Activated CD8-positive, alpha-beta memory T cell treated with anti-CD3 and anti-CD28 coated beads for 1 hour (primary cell): ENCODE data around the gene TRIO.

Source experiments
- DNase-seq, 2 donors: peaks; one replicate each; pipeline ENCODE4 v3.0.0-alpha.2; 2020; ENCODE audit warnings: low read depth in 1 of 2; ENCODE audit errors: extremely low read depth in 1 of 2

The TRIO gene

DNA sequence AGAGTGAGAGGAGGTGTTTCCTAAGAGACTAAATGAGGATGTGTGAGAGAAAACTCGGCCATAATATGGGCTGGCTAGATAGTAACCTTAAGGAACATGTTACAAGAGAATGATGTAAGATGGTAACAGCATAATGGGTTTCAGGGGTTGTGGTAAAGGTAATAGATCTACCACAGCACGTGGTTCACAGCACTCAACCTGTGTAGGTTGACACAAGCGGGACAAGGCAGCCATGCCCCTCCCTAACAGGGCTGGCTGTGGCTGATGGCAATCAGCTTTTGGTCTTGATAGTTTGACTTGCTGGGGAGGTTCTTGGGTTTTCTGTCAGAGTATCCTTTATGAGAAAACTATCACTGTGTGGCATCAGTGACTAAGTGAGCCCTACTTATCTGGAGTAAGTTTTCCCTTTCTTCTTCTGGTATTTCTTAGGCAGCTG, 138.6 kb downstream of the TRIO start:
- no peak for DNase-seq

DNA sequence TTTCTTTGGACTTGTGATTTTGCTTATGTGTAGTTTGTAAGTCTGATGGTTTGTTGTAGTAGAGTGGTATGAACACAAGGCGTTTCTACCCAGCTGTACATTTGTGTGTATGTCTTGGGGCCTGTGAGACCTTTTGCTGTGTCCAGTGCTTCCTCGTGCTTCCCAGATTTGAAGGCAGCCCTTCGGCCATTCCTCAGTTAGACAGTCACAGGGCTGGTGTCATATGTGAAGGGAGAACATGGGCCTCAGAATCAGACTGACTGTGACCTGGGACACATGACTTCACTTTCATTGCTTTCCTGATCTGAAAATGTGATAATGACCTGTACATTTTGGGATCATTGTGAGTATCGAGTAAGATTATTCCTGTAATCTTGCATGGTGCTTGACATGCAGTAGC, 140.0 kb downstream of the TRIO start:
- no peak for DNase-seq

DNA sequence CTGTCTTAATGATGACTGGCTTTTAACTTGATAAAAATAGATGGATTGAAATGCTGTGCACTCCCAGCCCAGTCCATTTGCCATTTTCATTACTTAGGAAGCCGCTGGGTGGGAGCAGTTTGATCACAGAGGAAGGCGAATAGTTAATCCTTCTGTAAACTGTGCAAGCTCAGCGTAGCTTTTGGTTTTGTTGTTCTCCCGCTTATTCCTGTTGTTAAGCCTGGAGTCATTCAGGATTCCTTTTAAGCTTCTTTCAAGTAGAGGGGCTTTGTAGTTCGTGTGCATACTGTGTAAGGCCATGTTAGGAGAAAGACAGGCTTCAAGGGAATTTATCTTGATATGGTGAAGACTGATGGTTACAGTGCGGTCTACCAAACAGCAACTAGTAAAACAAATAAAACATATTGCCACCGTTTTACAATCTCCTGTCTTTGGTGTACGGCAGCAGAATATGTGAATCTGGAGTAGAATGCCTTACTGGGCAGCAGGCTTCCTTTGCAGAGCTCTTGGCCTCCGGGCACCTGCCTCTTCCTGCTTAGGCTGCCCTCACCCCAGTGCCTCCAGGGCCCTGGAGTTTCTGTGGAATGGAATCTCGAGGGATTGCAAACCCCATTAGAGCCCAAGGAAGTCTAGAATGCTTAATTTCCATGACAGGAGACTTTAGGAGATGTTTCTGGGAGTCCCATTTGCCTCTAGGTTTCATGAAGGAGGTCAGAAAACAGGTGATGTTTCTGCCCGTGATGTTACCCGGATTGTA, 141.4 kb downstream of the TRIO start:
- DNase-seq = no peak

DNA sequence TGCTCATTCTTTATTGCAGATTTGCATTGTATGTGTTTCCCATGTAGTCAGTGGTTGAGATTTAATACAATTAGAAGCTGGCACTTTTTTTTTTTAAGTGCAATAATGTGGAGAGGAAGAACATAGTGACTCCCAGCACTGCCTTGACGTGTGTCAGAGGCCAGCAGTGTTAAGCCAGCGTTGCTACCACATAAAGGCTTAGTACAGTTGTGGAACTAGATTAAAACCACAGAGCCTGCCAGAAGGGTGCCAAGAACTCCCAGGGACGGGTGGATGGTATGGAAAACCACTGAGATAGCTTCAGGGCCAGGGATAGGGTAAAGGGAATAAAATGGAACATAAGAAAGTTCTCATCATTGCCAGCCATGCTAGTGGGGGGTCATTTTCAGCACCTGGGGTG, 142.9 kb downstream of the TRIO start:
- no peak for DNase-seq

DNA sequence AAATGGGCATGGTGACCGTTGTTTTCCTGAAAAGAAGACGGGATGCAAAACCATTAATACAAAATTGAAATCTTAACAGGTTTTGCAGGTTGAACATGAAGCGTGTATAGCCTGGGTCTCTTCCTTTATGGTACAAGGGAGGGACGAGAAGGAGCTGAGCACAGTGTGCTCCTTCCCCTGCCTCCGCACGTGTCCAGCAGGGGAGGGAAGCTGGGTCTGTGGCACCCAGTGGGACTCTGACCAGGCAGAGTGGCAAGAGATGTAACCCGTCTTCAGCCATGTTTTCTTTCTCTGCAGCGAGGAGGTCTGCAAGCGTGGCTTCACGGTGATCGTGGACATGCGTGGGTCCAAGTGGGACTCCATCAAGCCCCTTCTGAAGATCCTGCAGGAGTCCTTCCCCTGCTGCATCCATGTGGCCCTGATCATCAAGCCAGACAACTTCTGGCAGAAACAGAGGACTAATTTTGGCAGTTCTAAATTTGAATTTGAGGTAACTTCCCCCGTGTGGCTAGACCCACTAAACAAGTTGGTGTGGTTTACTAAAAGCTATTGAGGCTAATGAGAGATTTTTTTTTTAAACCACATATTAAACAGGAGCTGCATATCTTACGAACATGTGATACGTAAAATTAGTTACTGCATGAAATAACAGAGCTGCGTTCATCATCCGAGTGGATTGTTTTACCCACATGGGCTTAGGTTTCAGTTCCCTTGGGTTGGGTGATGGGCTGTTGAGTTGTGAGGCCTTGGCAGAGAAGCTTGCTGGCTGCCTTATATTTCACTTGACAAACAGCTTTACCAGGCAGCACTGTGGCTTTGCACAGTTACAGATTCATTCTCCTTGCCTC, 143.7 kb downstream of the TRIO start:
- no peak for DNase-seq

DNA sequence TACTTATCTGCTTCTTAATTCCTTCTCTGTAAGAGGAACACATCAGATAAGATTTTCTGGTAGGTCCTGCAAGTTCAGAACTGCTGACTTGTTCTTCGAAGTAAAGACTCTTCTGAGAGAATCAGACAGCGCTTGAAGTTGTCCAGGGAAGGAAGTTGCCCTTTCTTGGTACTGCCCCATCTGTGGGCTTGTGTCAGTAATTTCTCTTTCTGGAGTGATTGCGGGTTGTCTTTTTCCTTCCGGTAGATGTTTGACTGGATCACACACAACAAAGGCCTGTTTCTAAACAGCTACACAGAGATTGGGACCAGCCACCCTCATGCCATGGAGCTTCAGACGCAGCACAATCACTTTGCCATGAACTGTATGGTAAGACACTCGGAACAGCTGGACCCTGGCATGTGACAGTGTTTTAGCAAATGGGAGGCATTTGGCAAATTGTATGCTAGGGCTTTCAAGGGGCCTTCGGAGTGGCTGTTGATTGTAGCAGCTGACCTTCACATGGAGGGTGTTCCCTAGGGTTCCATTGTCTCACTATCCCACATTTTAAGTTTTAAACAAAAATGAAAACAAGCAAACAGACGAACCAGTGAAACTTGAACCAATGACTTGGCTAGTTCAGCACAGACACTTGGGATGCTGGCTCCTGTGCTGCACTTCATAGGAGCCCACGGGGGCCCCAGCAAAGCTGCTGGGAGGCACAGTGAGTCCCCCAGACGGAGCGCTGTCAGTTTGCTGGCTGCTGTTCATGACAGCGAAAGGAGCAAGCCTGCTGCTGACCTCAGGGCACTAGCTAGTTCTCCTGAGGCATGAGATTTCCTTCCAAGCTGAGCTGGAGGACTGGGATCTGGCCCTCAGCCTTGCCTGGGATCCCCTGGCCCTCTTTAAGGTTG, 149.9 kb downstream of the TRIO start:
- no peak for DNase-seq

DNA sequence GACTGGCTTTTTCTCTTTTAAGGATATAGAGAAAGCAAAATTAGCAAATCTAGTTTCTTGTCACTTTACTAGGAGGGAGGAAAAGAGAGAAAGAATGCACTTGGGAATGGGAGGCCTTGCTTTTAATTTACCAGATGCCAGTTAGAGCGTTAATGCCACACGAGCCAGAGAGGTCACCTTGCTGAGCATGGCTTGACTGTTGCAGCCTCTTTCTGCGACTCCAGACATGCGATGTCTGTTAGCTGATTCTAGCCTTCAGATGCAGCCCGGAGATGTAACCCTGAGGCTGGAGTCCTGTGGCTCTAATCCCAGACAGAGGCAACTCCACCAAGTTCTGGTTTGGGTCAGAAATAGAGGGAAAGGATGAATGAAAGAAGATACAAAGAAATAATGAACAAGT, 152.5 kb downstream of the TRIO start:
- no peak for DNase-seq

DNA sequence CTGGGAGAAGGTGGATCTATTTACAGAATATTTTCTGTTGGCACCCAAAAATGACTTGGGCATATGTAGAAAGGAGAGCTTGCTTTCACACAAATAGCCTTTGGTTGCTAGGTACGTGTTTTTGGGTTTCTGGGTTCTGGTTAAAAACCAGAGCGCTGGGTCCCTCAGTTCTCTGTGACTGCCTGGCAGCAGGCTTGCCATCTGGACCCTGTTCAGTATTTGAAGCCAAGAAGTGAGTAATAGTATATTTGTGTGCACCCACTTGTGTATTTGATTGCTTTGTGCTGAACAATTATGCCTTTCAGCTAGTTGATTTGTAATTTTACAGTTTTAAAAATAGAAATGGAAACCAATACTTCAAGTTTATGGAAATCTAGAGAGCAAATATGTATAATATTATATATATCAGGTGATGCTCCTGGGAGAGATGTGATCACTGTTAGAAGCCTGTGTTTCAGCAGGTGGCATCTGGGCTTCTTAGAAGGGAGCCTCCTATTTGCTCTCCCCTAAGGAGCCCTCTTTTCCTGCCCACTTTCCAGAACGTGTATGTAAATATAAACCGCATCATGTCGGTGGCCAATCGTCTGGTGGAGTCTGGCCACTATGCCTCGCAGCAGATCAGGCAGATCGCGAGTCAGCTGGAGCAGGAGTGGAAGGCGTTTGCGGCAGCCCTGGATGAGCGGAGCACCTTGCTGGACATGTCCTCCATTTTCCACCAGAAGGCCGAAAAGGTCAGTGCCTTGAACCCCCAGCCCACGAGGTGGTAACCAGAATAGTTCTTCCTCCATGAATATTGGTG, 153.6 kb downstream of the TRIO start:
- no peak for DNase-seq

DNA sequence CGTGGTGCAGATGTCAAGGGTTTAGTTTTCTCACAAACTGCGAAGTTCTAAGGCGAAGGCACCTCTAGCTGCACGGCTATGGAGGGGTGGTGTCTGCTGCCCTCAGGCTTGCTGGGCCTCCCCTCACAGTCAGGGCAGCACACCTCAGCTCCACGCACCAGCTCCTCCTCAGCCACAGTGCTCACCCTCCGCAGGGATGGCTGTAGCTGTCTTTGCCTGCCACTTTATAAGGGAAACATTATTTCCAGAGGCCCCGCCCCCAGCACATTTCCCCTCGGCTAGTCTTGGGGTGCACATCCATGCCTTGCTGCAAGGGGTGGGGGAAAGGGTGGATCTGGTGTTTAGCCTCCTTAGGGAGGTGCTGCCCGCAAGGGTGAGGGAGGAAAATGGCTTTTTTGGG, 154.6 kb downstream of the TRIO start:
- DNase-seq = no peak

DNA sequence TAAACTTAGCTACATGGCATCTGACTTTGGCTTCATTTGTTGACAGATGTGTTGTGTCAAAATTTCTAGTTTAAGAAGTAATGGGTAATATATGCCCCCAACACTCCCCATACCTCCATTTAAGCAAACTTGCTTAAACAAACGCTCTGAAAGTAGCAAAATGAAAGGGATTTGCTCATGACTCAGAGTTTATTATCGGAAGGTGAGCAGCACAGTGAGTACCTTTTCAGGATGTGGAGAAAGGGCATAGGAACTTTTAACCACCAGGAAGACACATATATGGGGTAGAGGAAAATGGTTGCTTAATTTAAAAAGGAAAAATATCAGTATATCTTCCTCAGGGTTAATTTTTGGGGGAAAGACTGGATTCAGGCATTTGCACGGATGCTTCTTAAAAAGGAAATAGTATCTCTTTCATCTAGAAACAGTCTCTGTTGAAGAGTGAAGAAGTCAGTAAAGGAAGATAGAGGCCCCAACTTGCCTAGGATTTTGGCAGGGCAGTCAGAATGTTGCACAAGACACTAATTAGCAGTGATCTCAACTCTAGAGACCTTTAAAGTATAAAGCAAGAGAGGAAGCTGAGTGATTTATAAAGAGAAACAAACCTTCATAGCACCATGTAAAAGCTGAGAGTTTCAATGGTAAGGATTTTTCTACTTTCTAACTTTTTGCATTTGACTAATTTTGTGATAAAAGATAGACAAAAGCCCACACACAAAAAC, 155.1 kb downstream of the TRIO start:
- no peak for DNase-seq

DNA sequence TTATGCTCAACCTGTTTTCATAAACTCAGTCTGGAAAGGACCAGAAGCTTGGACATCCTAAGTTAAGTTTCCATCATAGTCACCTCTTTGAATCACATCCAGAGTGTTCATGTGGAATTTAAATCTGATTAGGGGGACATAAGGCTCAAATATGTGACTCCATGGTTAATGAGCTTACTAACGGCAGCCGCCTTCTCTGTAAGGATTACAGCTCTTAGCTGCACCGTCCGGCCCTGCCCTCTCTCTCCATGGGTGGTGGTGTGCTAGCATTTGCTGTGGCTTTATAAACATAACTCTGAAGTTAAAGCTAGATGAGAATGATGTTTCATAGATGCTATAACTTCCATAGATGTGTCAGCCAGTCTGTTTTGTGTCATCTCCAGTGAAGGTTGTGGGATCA, 156.5 kb downstream of the TRIO start:
- no peak for DNase-seq

DNA sequence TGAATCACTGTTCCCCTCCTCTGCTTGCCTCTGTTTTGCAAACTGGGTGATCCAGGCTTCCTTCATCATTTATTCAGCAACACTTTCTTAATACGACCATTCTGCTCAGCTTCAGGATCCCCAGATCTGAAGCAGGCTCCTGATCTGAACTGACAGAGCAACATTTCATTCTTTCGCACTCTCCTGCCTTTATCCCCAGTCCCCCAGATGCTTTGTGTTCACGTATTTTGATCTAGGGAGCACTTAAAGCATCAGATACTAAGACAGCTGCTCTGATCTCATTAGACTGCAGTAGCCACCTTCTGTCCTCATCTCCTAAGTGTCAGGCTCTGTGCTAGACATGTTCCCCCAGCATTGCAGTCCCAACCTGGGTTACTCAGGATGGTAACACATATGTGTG, 158.0 kb downstream of the TRIO start:
- no peak for DNase-seq

DNA sequence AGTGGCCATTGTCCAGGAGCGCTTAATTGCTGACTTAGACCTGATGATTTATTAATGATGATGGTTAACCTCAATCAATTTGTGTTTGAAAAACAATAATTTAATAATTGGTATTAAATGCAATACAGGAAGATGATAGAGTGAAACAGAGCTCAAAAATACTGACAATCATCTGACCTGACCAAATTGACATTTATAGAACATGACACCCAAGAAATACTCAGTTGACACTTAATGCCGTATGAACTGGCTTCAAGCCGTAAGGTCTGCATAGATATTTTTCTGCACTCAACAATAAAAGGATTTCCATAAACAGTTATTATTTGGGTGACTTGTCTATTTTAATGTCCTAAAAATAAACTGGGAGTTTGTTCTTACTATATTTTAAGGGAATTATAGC, 159.2 kb downstream of the TRIO start:
- no peak for DNase-seq

DNA sequence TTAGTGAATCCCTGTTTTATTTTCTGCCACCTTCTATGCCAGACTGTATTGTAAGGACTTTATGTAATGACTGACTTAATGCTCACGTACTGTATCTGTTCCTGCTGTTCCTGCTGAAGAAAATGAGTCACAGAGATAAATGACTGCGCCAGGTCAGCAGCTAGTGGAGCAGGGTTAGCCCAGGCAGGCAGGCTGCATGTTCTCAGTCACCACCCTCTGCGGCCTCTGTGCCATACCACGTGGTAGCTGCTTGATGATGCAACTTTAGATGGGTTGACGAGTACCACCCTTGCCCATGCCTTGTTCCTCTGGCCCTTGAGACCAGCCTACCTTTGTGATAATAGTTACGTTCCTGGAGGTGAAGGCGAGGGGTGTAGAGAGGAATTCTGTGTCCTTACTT, 161.9 kb downstream of the TRIO start:
- no peak for DNase-seq

DNA sequence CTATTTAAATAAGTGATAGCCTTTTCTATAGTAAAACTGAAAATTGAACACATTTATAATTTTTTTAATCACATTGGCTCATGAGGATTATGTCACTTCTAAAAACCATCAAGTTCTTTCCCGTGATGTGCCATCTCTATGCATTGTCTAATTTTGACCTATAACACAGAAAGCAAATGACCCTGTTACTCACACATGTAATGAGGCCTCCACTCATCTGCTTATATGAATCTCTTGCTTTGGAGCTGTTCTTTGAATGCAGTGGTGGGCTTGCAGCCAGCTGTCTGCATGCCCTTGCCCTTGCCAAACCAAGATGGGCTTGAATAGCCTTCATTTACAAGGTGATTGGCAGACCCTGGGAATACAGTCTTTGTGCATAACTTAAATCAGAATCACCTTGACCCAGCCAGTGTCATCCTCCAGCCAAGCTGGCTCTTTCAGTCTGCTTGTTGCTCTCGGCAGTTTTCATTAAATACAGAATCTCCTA, 163.2 kb downstream of the TRIO start:
- DNase-seq = no peak

DNA sequence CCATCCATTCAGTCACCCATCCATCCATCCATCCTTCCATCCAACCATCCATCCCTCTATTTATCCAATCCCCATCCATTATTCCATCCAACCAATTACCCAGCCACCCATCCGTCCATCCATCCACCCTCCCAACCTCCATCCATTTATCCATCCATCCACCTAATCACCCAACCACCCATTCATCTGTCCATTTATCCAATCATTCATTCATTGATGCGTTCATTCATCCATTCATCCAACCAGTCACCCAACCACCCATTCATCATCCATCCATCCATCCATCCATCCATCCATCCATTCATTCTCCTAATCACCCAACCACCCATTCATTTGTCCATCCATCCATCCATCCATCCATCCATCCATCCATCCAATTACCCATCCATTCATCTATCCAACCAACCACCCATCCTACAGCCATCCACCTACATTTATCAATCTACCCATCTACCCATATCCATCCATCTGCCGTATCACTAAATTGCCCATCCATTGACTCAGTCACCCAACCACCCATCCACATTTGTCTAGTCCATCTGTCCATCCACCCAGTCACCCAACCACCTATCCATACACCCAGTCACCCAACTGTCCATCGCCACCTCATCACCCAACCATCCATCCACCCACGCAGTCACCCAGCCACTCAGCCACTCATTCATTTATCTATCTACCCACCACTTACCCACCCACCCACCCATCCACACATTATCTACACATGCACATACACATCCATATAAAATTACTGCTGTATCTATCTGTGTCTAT, 165.4 kb downstream of the TRIO start:
- no peak for DNase-seq

DNA sequence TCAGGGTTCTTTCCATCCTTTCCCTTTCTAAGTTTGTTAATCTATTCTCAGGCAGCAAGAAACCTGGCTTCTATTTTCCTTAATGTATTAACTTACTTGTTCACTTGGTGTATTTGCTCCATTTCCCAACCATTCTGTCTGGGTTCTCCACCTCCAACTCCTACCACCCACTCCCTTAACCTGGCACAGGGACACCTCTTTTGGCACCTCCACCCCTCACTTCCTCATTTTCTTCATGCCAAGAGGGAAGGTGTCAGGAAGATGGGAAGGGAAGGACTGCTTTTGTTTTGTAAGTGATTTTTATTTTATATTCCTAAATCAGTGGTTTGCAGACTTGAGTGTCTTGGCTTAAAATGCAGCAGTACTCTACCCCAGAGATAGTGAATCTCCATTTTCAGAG, 166.1 kb downstream of the TRIO start:
- DNase-seq = no peak

DNA sequence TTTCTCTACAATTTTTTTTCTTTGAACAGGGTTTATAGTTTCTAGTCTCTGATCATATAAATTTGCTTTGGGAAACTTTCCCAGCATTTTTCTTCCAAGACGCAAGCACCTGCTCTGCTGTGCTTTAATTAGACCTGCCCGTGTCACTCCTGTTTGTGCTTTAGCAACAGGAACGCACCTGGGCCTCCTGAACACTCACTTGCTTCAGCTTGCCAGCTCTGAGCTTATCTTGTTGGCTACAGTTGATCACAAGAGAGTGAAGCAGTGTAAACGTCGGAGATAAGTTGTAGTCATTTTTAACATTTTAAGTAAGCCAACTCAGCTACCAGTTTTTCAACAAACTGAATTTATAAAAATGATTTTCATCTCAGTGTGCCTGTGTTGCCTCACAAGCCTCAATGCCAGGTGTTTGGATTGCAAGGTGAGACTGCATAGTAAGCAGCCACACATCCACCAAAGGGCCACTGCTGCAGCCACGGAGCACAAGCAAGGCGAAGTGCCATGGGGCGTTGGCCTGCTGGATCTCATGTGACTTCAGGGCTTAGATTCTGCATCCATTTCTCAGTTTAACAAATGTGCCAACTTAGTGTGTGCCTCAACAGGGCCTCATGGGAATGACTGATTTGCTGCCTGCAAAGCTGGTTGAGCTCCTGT, 166.9 kb downstream of the TRIO start:
- no peak for DNase-seq
